Esophagus muscularis mucosa (tissue), 4 donors: ENCODE data around the gene LMBRD1.

ENCODE experiments used
- EP300 ChIP-seq: sonication (generic); formaldehyde crosslinking; IDR thresholded peaks from one replicate; pipeline ENCODE4 v1.6.1; 2017; ENCODE audit warnings: antibody characterized with exemption
- POLR2A ChIP-seq: fragments of 450-650 bp; IDR thresholded peaks from one replicate; pipeline ENCODE4 v1.6.1; 2017; ENCODE audit warnings: antibody characterized with exemption, moderate library complexity, mild to moderate bottlenecking, low read depth
- POLR2AphosphoS5 ChIP-seq, 2 donors: sonication (generic); formaldehyde crosslinking; IDR thresholded peaks; one replicate each; pipeline ENCODE4 v1.6.1; 2017; ENCODE audit warnings: antibody characterized with exemption in 2 of 2
- TF ChIP-seq, protein P1 (sequence below), 3 experiments: fragments of 200-600 bp in 2 of 3; fragments of 450-650 bp in 1 of 3; sonication (generic) in 2 of 3; IDR thresholded peaks; one replicate each; pipeline ENCODE4 v1.5.1; 2017 to 2019; ENCODE audit warnings: antibody characterized with exemption in 3 of 3, mild to moderate bottlenecking in 2 of 3, moderate library complexity in 1 of 3

DNA sequence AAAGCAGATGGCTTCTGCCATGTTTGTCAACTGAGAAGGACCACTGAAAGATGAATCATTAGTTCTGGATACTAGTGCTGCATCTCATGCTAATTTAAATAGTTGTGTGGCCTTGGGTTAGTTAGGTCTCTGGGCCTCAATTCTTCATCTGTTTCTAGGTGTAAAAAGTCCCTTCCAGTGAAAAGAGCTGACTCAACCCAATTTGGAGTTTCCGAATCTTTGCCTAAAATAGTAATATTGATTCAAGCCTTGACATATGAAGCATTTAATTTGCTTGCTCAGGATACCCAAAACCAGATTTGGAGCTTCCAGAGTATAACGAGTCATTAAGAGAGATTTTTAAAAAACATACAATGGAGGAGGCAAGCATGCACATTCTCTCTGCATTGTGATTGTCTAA lies 163.9 kb downstream of the LMBRD1 start:
- TF ChIP-seq, protein P1, sequence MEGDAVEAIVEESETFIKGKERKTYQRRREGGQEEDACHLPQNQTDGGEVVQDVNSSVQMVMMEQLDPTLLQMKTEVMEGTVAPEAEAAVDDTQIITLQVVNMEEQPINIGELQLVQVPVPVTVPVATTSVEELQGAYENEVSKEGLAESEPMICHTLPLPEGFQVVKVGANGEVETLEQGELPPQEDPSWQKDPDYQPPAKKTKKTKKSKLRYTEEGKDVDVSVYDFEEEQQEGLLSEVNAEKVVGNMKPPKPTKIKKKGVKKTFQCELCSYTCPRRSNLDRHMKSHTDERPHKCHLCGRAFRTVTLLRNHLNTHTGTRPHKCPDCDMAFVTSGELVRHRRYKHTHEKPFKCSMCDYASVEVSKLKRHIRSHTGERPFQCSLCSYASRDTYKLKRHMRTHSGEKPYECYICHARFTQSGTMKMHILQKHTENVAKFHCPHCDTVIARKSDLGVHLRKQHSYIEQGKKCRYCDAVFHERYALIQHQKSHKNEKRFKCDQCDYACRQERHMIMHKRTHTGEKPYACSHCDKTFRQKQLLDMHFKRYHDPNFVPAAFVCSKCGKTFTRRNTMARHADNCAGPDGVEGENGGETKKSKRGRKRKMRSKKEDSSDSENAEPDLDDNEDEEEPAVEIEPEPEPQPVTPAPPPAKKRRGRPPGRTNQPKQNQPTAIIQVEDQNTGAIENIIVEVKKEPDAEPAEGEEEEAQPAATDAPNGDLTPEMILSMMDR (IDR thresholded peaks at IDR 0.05), result no peak
- no peak for TF ChIP-seq EP300
- TF ChIP-seq POLR2A, result no peak
- no peak for TF ChIP-seq POLR2AphosphoS5 (IDR thresholded peaks at IDR 0.05)
